ENCODE data around the gene SECISBP2L. TPM values are rescaled to one million over a fixed set of nuclear protein-coding genes. Genes with fewer than 3 reads are reported as not detected.

The SECISBP2L gene
- total RNA-seq, 1 experiment from 2014 or later = 36.4 TPM

- no TSS peak for BruUV-seq (replicated peaks)
- intact Hi-C loops (cut with micrococcal nuclease; ENCODE audit: unreplicated experiment) = no loop called here
- Histone ChIP-seq H3K27ac (ENCODE audit: low read depth, low read length, poor library complexity, severe bottlenecking) (no peak overlapping the region), H3K27me3 (replicated peaks; ENCODE audit: insufficient read depth, low read depth, low read length, poor library complexity) (no peaks in the 10 kb centered on the region), H3K36me3 (ENCODE audit: insufficient read depth, low read length, poor library complexity, severe bottlenecking) (peaks cover 44% of the 10 kb centered on the region), H3K9me3 (ENCODE audit: low read depth, low read length, poor library complexity, severe bottlenecking) (no peaks in the 10 kb centered on the region), H3K4me1 (ENCODE audit: insufficient read depth, low read length, poor library complexity, severe bottlenecking) (no peaks in the 10 kb centered on the region), H3K4me3 (ENCODE audit: low read depth, low read length, poor library complexity, severe bottlenecking) (no peak overlapping the region)
- no peak for TF ChIP-seq CTCF (conservative IDR thresholded peaks at IDR 0.05; ENCODE audit: low read depth, low read length)
- TF ChIP-seq EZH2 (IDR thresholded peaks at IDR 0.05; ENCODE audit: borderline replicate concordance, low read depth, low read length, poor library complexity, severe bottlenecking) = no peak
- ChIA-PET POLR2A (ENCODE audit: low non-redundant PET) (no interaction called here), CTCF (no interaction called here)
- DNase-seq (ENCODE audit: low spot score) = no peak
Observed at GRCh38 chr15:48993380-48993779, 52.9 kb downstream of the SECISBP2L start.

- Histone ChIP-seq H3K4me3 (ENCODE audit: low read depth, low read length, poor library complexity, severe bottlenecking) (no peak overlapping the region), H3K9me3 (ENCODE audit: low read depth, low read length, poor library complexity, severe bottlenecking) (no peaks in the 10 kb centered on the region), H3K27ac (ENCODE audit: low read depth, low read length, poor library complexity, severe bottlenecking) (no peak overlapping the region), H3K36me3 (ENCODE audit: insufficient read depth, low read length, poor library complexity, severe bottlenecking) (peaks cover 38% of the 10 kb centered on the region), H3K4me1 (ENCODE audit: insufficient read depth, low read length, poor library complexity, severe bottlenecking) (no peaks in the 10 kb centered on the region), H3K27me3 (replicated peaks; ENCODE audit: insufficient read depth, low read depth, low read length, poor library complexity) (no peaks in the 10 kb centered on the region)
- intact Hi-C loops (cut with micrococcal nuclease; ENCODE audit: unreplicated experiment) = no loop called here
- no peak for DNase-seq (ENCODE audit: low spot score)
- ChIA-PET POLR2A (ENCODE audit: low non-redundant PET) (no interaction called here), CTCF (no interaction called here)
- no peak for TF ChIP-seq EZH2 (IDR thresholded peaks at IDR 0.05; ENCODE audit: borderline replicate concordance, low read depth, low read length, poor library complexity, severe bottlenecking)
- no peak for TF ChIP-seq CTCF (conservative IDR thresholded peaks at IDR 0.05; ENCODE audit: low read depth, low read length)
- no TSS peak for BruUV-seq (replicated peaks)
Observed at GRCh38 chr15:48992545-48992944, 53.7 kb downstream of the SECISBP2L start.

GRCh38 chr15:48992096-48992495 is 54.1 kb downstream of the SECISBP2L start:
- no peak for DNase-seq (ENCODE audit: low spot score)
- Histone ChIP-seq H3K4me1 (ENCODE audit: insufficient read depth, low read length, poor library complexity, severe bottlenecking) (no peaks in the 10 kb centered on the region), H3K36me3 (ENCODE audit: insufficient read depth, low read length, poor library complexity, severe bottlenecking) (peaks cover 38% of the 10 kb centered on the region)

More at GRCh38 chr15:48992096-48992495, 54.1 kb downstream of the SECISBP2L start:
- POLR2A ChIA-PET (ENCODE audit: low non-redundant PET) = no interaction called here
- no TSS peak for BruUV-seq (replicated peaks)
- CTCF ChIA-PET = no interaction called here
- intact Hi-C loops (cut with micrococcal nuclease; ENCODE audit: unreplicated experiment) = no loop called here
- TF ChIP-seq EZH2 (IDR thresholded peaks at IDR 0.05; ENCODE audit: borderline replicate concordance, low read depth, low read length, poor library complexity, severe bottlenecking) (no peak), CTCF (conservative IDR thresholded peaks at IDR 0.05; ENCODE audit: low read depth, low read length) (no peak)
- Histone ChIP-seq H3K27ac (ENCODE audit: low read depth, low read length, poor library complexity, severe bottlenecking) (no peak overlapping the region), H3K27me3 (replicated peaks; ENCODE audit: insufficient read depth, low read depth, low read length, poor library complexity) (no peaks in the 10 kb centered on the region), H3K4me3 (ENCODE audit: low read depth, low read length, poor library complexity, severe bottlenecking) (no peak overlapping the region), H3K9me3 (ENCODE audit: low read depth, low read length, poor library complexity, severe bottlenecking) (no peaks in the 10 kb centered on the region)

All from A673 (cell line).